Skeletal muscle tissue (tissue), 4 donors: Measurements from ENCODE around the gene MLIP. TPM values are rescaled to one million over a fixed set of nuclear protein-coding genes. Genes with fewer than 3 reads are reported as not detected.
"Not testable (repeated sequence)": the region's sequence is repeated elsewhere in the genome, so short reads cannot be mapped to it uniquely, and the experiment has no call there.

ENCODE experiments used
- H3K27ac ChIP-seq: one replicate; pipeline ENCODE4 v1.7.0; 2013; ENCODE audit warnings: mild to moderate bottlenecking, low read depth, low read length, inconsistent platforms
- H3K27me3 ChIP-seq, 3 donors: one replicate each; pipeline ENCODE4 v1.7.0; 2013; ENCODE audit warnings: low read length in 3 of 3; ENCODE audit not compliant: control insufficient read depth in 3 of 3, insufficient read depth in 3 of 3
- H3K36me3 ChIP-seq, 3 donors: one replicate each; pipeline ENCODE4 v1.7.0; 2013; ENCODE audit warnings: low read length in 3 of 3; ENCODE audit not compliant: control insufficient read depth in 3 of 3, insufficient read depth in 3 of 3
- H3K4me1 ChIP-seq, 3 donors: one replicate each; pipeline ENCODE4 v1.7.0; 2013; ENCODE audit warnings: low read length in 3 of 3, mild to moderate bottlenecking in 3 of 3; ENCODE audit not compliant: control insufficient read depth in 3 of 3, insufficient read depth in 3 of 3
- H3K4me3 ChIP-seq, 3 donors: one replicate each; pipeline ENCODE4 v1.7.0; 2013; ENCODE audit warnings: low read length in 3 of 3
- H3K9ac ChIP-seq, 3 donors: one replicate each; pipeline ENCODE4 v1.7.0; 2013; ENCODE audit warnings: low read length in 3 of 3, mild to moderate bottlenecking in 3 of 3, moderate library complexity in 2 of 3, low read depth in 1 of 3
- H3K9me3 ChIP-seq, 3 donors: one replicate each; pipeline ENCODE4 v1.7.0; 2013; ENCODE audit warnings: low read length in 3 of 3; ENCODE audit not compliant: control insufficient read depth in 3 of 3
- total RNA-seq: library from RNA; depleted of rRNA; stranded (reverse); fragments of >200 nt; gene quantifications from one replicate; pipeline ENCODE4 v1.2.3, GENCODE V29; 2014
- donor health status: Osteomylitis.

MLIP gene
- total RNA-seq, 1 donor from 2014 or later = 27.7 TPM

DNA sequence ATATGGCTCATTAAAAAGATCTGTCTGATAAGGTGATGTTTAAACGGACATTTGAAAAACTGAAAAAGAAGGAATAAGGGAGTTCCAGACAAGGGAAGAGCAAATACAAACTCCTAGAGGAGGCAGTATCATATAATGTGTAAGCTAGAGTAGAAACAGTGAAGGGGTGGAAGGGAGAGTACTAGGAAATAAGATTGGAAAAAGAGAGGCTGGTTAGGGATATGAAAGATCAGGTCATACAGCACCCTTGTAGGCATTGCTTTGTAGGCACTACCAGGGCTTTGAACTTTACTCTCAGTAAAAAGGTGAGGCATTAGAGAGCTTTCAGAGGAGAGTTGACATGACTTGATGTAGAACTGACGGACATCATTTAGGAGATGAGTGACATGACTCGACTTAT, 85.7 kb downstream of the MLIP start:
- H3K4me1 ChIP-seq = peaks cover 0 to 3% (median 0%) of the 10 kb centered on the region in 3 donors
- H3K4me3 ChIP-seq = no peak overlapping the region
- no peak overlapping the region for H3K9ac ChIP-seq
- H3K27ac ChIP-seq = no peak overlapping the region
- H3K9me3 ChIP-seq = no peaks in the 10 kb centered on the region
- peaks cover 0 to 4% (median 0%) of the 10 kb centered on the region in 3 donors for H3K36me3 ChIP-seq
- no peaks in the 10 kb centered on the region for H3K27me3 ChIP-seq

DNA sequence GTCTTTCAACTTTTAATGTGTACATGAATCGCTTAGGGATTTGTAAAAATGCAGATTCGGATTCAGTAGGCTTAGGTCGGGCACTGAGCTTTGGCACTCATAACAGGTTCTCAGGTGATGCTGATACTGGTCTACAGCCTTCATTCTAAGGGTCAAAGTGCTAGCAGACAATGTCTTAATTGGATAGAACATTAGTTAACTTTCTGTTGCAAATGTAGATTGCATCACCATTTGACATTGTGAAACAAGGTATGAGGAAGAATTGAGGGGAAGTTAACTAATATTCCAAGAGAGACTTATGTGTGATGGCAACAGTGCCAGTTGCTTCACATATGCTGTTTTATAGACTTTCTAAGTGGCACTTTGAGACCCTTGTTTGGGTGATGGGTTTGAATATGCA, 86.9 kb downstream of the MLIP start:
- H3K9ac ChIP-seq = no peak overlapping the region
- H3K4me1 ChIP-seq = peaks cover 0 to 3% (median 0%) of the 10 kb centered on the region in 3 donors
- H3K4me3 ChIP-seq = no peak overlapping the region
- no peaks in the 10 kb centered on the region for H3K27me3 ChIP-seq
- peaks cover 0 to 4% (median 0%) of the 10 kb centered on the region in 3 donors for H3K36me3 ChIP-seq
- H3K27ac ChIP-seq = no peak overlapping the region
- no peaks in the 10 kb centered on the region for H3K9me3 ChIP-seq

DNA sequence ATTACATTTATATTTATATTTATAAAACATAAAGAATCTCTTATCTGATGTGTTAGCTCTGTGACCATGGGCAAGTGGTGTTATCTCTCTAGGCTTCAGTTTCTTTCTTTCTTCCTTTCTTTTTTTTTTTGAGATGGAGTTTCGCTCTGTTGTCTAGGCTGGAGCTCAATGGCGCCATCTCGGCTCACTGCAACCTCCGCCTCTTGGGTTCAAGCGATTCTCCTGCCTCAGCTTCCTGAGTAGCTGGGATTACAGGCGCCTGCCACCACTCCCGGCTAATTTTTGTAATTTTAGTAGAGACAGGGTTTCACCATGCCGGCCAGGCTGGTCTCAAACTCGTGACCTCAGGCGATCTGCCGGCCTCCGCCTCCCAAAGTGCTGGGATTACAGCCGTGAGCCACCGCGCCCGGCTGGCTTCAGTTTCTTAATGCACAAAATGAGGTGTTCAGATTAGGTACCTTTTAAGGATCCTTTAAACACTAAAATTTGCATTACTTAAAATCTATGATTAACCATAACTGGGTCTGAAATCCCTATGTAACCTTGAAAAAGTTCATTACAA, 92.3 kb downstream of the MLIP start:
- not testable (repeated sequence) for H3K4me3 ChIP-seq, H3K4me1 ChIP-seq, H3K36me3 ChIP-seq, H3K27ac ChIP-seq, H3K9me3 ChIP-seq, H3K27me3 ChIP-seq, H3K9ac ChIP-seq

DNA sequence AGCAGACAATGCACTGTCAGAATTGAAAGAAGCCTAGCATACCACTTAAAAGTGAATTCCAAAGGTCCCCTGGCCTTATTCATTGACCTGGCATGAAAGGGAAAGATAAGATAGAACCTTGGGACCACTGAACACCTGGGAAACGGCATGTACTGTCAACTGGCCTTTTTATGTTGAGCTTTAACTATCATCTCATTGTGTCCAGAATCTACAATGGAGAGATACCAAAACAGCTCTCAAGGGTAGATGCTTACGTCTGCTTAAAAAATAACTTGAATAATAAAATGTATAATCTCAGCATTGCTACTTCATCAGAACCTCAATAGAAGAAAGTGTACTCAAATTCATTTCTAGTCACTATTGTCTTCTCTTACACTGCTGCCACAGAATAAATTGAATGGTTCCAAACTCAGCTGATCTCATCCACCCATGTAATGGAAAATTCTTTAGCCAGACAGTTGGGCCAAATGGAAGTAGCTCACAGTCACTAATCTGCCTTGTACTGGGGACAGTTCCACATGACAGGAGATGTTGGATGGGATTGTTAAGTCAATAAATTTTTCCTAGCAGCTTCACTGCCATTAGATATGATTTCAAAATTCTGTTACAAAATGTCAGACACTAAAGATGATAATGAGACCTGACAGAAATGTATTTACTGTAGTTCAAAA, 93.8 kb downstream of the MLIP start:
- Histone ChIP-seq H3K4me1 (peaks cover 3 to 4% (median 4%) of the 10 kb centered on the region in 3 donors), H3K36me3 (no peaks in the 10 kb centered on the region), H3K27ac (peak overlapping the region; percentile 48), H3K4me3 (no peak overlapping the region), H3K9ac (no peak overlapping the region), H3K27me3 (no peaks in the 10 kb centered on the region), H3K9me3 (no peaks in the 10 kb centered on the region)

DNA sequence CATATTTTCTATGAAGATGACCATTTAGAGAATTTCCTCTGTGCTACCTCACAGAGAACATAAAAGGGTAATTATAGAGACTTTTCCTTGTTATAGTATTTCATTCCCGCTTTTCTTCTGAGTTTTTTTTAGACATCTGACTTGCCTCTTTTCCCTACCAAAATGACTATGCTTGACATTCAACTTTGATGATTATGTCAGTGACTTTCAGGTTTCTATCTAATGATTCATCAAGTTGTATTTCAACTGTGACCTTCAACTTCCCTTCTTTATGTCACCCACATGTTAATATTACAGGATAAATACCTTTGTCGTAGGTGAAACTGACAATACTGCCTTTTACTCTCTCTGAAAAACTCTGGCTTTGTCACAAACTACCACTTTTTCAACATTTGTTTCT, 95.3 kb downstream of the MLIP start:
- H3K27me3 ChIP-seq = no peaks in the 10 kb centered on the region
- H3K27ac ChIP-seq = no peak overlapping the region

DNA sequence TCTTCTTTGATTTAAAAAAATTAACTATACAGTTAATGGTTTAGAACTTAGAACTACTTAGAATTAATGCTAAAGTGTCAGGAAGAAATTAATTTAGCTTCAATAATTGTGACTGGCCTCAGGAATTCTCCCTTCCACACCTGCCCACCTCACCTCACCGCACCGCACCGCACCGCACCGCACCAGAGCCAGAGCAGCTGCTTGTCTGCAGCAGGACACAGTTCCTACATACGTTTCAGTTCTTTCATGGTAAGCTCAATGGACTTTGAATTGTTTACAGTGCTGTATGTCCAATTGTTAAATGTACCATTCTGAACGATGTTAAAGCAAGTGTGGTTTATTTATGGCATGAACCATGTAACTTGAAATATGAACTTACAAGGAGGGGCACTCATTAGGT, 98.7 kb downstream of the MLIP start:
- not testable (repeated sequence) for H3K4me3 ChIP-seq, H3K4me1 ChIP-seq, H3K36me3 ChIP-seq, H3K27ac ChIP-seq, H3K27me3 ChIP-seq, H3K9ac ChIP-seq, H3K9me3 ChIP-seq

More for the DNA sequence above, 95.3 kb downstream of the MLIP start:
- peaks cover 0 to 1% (median 0%) of the 10 kb centered on the region in 3 donors for H3K36me3 ChIP-seq
- no peaks in the 10 kb centered on the region for H3K9me3 ChIP-seq
- H3K4me1 ChIP-seq = peaks cover 3 to 4% (median 4%) of the 10 kb centered on the region in 3 donors
- H3K9ac ChIP-seq = no peak overlapping the region
- H3K4me3 ChIP-seq = no peak overlapping the region

DNA sequence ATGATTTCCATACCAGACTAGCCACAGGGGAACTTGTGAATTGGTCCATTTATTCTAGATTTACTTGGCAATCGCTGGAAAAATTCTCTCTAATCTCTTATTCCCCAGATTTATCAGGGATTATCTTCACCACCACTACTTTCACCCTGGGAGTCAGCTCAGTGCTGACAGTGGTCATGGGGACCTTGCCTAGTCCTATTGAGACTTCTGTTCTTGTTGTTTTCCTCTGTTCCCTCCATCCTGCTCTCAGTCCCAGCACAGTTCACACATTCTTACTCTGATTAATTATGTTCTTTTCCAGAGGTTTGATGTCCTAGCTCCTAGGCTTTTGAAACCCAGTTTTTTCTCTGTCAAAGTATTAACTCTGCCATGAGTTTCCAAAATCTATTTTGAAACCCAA, 103.0 kb downstream of the MLIP start:
- Histone ChIP-seq H3K4me3 (no peak overlapping the region), H3K27ac (no peak overlapping the region), H3K36me3 (peaks cover 0 to 5% (median 4%) of the 10 kb centered on the region in 3 donors), H3K9ac (no peak overlapping the region), H3K27me3 (no peaks in the 10 kb centered on the region), H3K9me3 (no peaks in the 10 kb centered on the region), H3K4me1 (no peaks in the 10 kb centered on the region)

DNA sequence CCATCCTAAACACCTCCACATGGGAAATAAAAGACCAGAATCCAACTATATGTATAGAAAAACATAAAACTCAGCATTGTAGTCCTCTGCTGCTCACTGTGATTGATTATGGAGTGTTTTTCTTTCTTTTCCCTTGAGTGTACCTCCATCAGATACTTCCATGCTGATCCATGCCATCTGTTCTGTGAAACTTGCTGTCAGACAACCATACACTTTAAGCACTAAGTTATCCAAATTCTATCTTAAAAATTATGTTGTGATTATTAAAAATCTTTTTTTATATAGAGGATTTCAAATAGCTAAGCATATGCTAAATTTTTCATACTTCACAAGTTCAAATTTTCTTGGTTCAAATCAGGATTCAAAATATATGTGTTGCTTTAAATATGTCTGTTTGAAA, 105.1 kb downstream of the MLIP start:
- Histone ChIP-seq H3K27me3 (no peaks in the 10 kb centered on the region), H3K4me3 (no peak overlapping the region)

DNA sequence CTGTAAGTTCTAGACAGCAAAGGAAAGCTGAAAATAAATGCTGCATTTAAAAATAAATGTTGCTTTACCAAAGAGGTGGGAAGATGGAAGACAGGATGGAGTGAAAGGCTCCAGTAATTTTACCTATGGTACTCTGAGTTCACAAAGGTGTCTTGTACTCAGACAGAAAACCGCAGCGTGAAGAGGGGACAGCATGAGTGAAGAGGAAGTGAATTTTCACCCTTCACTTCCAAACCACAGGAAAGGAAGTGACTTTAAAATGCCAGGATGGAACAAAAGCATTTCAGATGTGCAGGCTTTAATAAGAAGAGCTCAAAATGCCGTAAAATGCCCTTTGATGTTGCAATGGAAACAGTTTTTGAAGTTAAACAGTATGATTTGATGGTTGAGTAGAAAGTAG, 105.8 kb downstream of the MLIP start:
- no peak overlapping the region for H3K27ac ChIP-seq
- H3K36me3 ChIP-seq = peaks cover 0 to 4% (median 3%) of the 10 kb centered on the region in 3 donors
- H3K4me1 ChIP-seq = no peaks in the 10 kb centered on the region

More for the DNA sequence above, 105.1 kb downstream of the MLIP start:
- Histone ChIP-seq H3K4me1 (no peaks in the 10 kb centered on the region), H3K36me3 (peaks cover 0 to 5% (median 4%) of the 10 kb centered on the region in 3 donors), H3K9me3 (no peaks in the 10 kb centered on the region), H3K9ac (no peak overlapping the region), H3K27ac (no peak overlapping the region)

DNA sequence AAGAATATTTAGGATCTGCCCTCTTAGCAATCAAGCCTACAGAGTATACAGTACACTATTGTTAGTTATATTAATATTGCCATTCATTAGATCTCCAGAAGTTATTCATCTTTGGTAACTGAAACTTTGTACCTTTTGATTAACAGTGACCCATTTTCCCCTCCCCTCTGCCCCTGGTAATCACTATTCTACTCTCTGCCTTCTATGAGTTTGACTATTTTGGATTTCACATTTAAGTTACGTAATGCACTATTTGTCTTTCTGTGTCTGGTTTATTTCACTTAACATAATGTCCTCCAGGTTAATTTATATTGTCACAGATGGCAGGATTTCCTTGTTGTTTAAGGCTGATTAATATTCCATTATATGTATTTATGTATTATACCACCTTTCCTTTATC, 111.0 kb downstream of the MLIP start:
- no peak overlapping the region for H3K9ac ChIP-seq
- H3K27me3 ChIP-seq = no peaks in the 10 kb centered on the region
- H3K4me3 ChIP-seq = no peak overlapping the region
- no peaks in the 10 kb centered on the region for H3K4me1 ChIP-seq
- H3K36me3 ChIP-seq = peaks cover 0 to 4% (median 0%) of the 10 kb centered on the region in 3 donors
- H3K27ac ChIP-seq = no peak overlapping the region
- H3K9me3 ChIP-seq = no peaks in the 10 kb centered on the region

More for the DNA sequence above, 105.8 kb downstream of the MLIP start:
- H3K27me3 ChIP-seq = no peaks in the 10 kb centered on the region
- H3K4me3 ChIP-seq = no peak overlapping the region
- H3K9me3 ChIP-seq = no peaks in the 10 kb centered on the region
- H3K9ac ChIP-seq = no peak overlapping the region
